ENCODE results near the gene NPAS3.

DNA sequence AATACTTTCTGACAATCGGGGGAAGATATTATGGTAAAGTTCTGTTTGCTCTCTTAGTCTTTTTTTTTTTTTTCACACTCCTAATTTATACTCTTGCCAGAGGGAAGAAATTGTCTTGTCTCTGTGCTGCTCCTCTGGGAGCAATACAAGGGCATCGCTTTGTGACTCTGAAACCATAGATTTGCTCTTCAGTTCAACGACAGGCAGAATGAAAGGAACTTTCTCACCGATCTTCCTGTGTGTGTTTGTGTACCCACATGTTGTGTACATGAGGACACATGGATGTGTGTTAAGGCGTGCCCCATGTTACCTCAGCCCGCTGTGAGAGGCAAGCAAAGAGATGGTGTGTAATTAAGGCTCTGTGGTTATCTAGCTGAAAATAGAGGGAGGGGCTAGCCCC is 554.6 kb downstream of the NPAS3 start:
- TF ChIP-seq, protein P1, sequence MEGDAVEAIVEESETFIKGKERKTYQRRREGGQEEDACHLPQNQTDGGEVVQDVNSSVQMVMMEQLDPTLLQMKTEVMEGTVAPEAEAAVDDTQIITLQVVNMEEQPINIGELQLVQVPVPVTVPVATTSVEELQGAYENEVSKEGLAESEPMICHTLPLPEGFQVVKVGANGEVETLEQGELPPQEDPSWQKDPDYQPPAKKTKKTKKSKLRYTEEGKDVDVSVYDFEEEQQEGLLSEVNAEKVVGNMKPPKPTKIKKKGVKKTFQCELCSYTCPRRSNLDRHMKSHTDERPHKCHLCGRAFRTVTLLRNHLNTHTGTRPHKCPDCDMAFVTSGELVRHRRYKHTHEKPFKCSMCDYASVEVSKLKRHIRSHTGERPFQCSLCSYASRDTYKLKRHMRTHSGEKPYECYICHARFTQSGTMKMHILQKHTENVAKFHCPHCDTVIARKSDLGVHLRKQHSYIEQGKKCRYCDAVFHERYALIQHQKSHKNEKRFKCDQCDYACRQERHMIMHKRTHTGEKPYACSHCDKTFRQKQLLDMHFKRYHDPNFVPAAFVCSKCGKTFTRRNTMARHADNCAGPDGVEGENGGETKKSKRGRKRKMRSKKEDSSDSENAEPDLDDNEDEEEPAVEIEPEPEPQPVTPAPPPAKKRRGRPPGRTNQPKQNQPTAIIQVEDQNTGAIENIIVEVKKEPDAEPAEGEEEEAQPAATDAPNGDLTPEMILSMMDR (IDR thresholded peaks at IDR 0.05), result no peak
- TF ChIP-seq POLR2A (IDR thresholded peaks at IDR 0.05), result no peak
